BJ (cell line): ENCODE data around the gene KIF16B. TPM values are rescaled to one million over a fixed set of nuclear protein-coding genes. Genes with fewer than 3 reads are reported as not detected.

Experiments used
- CTCF ChIA-PET: fragments of 350-600 bp; formaldehyde crosslinking; extraction: SDS; loops from one replicate; lab custom pipeline; 2021; ENCODE audit warnings: antibody characterized with exemption, inconsistent platforms; lab: Yijun Ruan, JAX
- POLR2A ChIA-PET: fragments of 300-600 bp; sonication (Branson Sonifier 250); formaldehyde crosslinking; extraction: SDS; loops from one replicate; lab custom pipeline; 2021; ENCODE audit warnings: antibody characterized with exemption; lab: Charles Lee
- DNase-seq: peaks from one replicate; pipeline ENCODE4 v3.0.0-alpha.2; 2011; ENCODE audit warnings: low read depth
- H3K27me3 ChIP-seq: 2 replicates; pipeline ENCODE4 v1.6.0; 2011; ENCODE audit warnings: low read length; ENCODE audit not compliant: control insufficient read depth, insufficient read depth
- H3K36me3 ChIP-seq: 2 replicates; pipeline ENCODE4 v1.5.1; 2011; ENCODE audit warnings: low read length; ENCODE audit not compliant: control insufficient read depth, insufficient read depth
- H3K4me3 ChIP-seq: 2 replicates; pipeline ENCODE4 v1.5.1; 2011; ENCODE audit warnings: low read depth, mild to moderate bottlenecking, control low read depth, low read length
- polyA plus RNA-seq: library from polyadenylated mRNA; depleted of rRNA; stranded (reverse); fragments of >200 nt; gene quantifications from 2 replicates; pipeline ENCODE4 v1.2.3, GENCODE V29; 2011
- TF ChIP-seq, protein P1 (sequence below): IDR thresholded peaks from 2 replicates; pipeline ENCODE4 v1.5.1; 2011; ENCODE audit warnings: low read depth, mild to moderate bottlenecking, control low read depth, inconsistent platforms, low read length, moderate library complexity; ENCODE audit not compliant: insufficient read depth

Gene KIF16B
- polyA plus RNA-seq, 1 experiment, result 3.2 TPM

DNA sequence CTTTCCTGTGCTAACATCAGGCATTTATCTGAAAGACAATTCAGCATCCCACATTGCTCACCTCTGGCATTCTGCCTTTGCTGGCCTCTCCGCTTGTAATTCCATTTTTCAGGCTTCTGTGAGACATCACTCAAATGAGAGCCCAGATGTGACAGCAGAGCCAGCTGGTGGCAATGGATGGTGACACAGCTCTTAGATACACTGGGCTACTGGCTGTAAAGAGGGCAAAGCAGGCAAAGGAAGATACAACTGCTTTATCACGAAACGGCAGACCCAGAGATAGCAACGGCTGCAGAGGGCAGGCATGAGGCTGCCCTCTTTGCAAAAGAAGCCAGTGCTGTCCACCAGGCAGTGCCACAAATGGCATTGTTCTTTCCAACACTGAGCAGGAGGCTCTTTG lies 329.8 kb downstream of the KIF16B start:
- H3K27me3 ChIP-seq, result no peaks in the 10 kb centered on the region
- H3K4me3 ChIP-seq, result no peak overlapping the region
- ChIA-PET POLR2A (no interaction called here), CTCF (interaction anchor here (1.9 kb wide), 1 partner anchor 11 kb away, joined by 5 read pairs; no protein-coding TSS in a partner anchor)
- no peaks in the 10 kb centered on the region for H3K36me3 ChIP-seq
- no peak for DNase-seq
- TF ChIP-seq, protein P1, sequence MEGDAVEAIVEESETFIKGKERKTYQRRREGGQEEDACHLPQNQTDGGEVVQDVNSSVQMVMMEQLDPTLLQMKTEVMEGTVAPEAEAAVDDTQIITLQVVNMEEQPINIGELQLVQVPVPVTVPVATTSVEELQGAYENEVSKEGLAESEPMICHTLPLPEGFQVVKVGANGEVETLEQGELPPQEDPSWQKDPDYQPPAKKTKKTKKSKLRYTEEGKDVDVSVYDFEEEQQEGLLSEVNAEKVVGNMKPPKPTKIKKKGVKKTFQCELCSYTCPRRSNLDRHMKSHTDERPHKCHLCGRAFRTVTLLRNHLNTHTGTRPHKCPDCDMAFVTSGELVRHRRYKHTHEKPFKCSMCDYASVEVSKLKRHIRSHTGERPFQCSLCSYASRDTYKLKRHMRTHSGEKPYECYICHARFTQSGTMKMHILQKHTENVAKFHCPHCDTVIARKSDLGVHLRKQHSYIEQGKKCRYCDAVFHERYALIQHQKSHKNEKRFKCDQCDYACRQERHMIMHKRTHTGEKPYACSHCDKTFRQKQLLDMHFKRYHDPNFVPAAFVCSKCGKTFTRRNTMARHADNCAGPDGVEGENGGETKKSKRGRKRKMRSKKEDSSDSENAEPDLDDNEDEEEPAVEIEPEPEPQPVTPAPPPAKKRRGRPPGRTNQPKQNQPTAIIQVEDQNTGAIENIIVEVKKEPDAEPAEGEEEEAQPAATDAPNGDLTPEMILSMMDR, result no peak

DNA sequence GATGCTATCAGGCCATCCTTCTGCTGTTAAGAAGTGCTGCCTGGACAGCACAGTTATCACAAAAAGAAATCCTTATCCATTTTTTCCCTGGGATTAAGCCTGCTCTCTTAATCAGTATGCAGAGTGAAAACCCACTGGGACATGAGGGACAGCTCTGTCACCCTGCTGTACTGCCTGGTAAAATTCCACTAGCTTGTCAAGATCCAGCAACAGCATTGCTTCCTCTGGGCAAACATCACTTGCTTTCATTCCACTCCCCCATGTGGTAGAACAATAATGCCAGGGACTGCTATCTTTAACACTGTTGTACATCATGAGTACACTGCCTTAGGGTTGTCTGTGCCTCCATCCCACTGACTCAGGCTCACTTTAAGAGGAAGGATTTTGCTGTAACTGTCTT lies 331.3 kb downstream of the KIF16B start:
- Histone ChIP-seq H3K27me3 (no peaks in the 10 kb centered on the region), H3K4me3 (no peak overlapping the region), H3K36me3 (no peaks in the 10 kb centered on the region)
- TF ChIP-seq, protein P1, result no peak
- POLR2A ChIA-PET, result no interaction called here
- no peak for DNase-seq
- CTCF ChIA-PET, result no interaction called here

DNA sequence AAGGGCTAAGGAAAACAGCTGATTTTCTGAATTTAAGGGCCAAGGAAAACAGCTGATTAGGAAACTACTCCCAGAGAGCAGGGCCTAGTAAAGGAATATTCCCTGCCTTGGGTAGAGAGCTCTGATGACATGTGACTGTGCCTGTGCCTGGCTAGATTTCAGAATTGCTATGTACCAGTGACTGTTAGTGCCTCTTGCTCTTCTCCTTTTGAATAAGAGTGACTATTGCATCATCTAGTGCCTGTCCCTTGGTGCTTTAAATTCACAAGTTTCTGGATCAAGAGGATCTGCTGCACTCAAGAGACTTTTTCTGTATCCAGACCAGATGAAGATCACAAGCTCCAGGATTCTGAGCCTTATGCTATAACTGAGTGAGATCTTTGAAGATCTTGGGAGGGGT lies 332.9 kb downstream of the KIF16B start:
- Histone ChIP-seq H3K27me3 (no peaks in the 10 kb centered on the region), H3K4me3 (no peak overlapping the region), H3K36me3 (no peaks in the 10 kb centered on the region)
- TF ChIP-seq, protein P1, result no peak
- ChIA-PET POLR2A (no interaction called here), CTCF (interaction anchor here (1.2 kb wide), 1 partner anchor 9 kb away, joined by 3 read pairs; no protein-coding TSS in a partner anchor)
- DNase-seq, result no peak

DNA sequence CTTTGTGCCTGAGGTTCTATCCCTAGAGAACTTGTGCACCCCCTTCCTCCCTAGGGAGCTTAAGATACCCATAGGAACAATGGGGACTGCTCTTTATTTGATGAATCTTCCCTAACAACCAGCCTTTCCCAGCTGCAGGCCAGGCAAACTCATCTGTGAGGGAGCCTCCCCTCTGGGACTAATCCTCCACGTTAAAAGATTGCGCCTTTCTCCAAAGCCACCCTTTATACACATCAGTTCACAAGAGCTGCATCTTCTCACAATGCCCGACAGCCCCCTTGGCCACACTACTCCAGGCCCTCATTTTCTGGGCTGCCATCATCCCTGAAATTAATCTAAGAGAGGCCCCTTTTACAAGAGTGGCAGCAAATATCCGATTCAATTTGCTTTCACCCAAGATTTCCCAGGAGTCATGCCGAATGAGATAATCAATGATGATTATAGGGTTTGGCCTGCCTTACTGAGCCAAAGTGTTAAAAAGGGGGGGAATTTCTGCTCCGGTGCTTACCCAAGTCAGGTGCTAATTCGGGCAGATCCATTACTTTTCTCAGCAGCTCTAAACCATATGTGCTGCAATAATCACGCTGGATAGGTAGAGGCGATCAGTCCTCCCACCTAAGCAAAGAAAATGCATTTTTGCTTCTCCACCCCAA lies 336.5 kb downstream of the KIF16B start:
- Histone ChIP-seq H3K4me3 (no peak overlapping the region), H3K27me3 (no peaks in the 10 kb centered on the region), H3K36me3 (no peaks in the 10 kb centered on the region)
- ChIA-PET CTCF (no interaction called here), POLR2A (no interaction called here)
- DNase-seq, result no peak
- TF ChIP-seq, protein P1, result no peak

DNA sequence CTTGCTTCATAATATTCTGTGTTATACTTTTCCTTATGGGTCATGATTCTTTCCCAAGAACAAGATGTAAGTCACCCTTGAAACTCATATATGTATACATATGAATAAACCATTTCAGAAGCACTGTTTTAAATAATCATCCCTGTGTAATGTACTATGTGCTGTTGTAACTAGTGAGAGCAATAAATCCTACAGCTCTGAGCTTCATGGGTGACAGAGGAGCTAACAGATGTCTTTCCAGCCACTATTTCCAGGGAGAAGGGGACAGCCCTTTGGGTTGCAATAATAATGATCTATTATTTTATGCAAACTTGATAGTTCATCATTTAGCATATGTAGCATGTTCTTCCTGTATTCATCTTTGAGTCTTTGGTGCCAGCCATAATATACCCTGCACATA lies 342.8 kb downstream of the KIF16B start:
- POLR2A ChIA-PET, result no interaction called here
- Histone ChIP-seq H3K36me3 (no peaks in the 10 kb centered on the region), H3K4me3 (no peak overlapping the region), H3K27me3 (no peaks in the 10 kb centered on the region)
- TF ChIP-seq, protein P1, result no peak
- CTCF ChIA-PET, result no interaction called here
- DNase-seq, result no peak
